SW480 (cell line): ENCODE measurements around the gene COL4A2.
A peak's percentile ranks its signal among the peaks of the same experiment; 100 is the strongest.
"Not testable (repeated sequence)": the region's sequence is repeated elsewhere in the genome, so short reads cannot be mapped to it uniquely, and the experiment has no call there.

ENCODE experiments used
- DNase-seq: peaks from one replicate; pipeline ENCODE4 v3.0.0-alpha.2; 2016; ENCODE audit warnings: low spot score

Gene COL4A2

GRCh38 chr13:110518571-110518970 lies 211.5 kb downstream of the COL4A2 start:
- DNase-seq = no peak

GRCh38 chr13:110519046-110519445 lies 212.0 kb downstream of the COL4A2 start:
- DNase-seq = no peak

GRCh38 chr13:110519506-110519905 lies 212.4 kb downstream of the COL4A2 start:
- no peak for DNase-seq

GRCh38 chr13:110520431-110521295 lies 213.6 kb downstream of the COL4A2 start:
- DNase-seq = no peak

- DNase-seq = no peak
Measured at GRCh38 chr13:110521296-110521680, 214.2 kb downstream of the COL4A2 start.

DNA sequence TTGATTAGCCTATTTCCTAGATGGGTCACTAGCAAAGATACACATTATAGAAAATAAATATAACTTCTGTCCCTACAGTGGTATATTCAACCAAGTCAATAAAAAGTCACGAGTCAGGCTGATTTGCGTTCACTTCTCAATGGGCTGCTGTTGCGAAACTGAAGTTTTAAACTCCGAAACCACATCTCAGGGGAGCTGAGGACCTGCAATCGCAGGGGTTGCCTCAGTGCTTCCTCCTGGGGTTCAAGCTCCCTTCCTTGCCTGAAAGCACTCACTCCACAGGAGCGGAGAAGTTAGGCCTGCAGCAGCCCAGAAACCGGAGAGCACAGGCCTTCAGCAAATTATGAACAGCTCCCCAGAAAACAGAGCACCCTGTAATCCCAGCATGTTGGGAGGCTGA lies 214.9 kb downstream of the COL4A2 start:
- DNase-seq = no peak

- DNase-seq = no peak
Measured at GRCh38 chr13:110522721-110523120, 215.6 kb downstream of the COL4A2 start.

- DNase-seq = no peak
Measured at GRCh38 chr13:110523180-110523579, 216.1 kb downstream of the COL4A2 start.

DNA sequence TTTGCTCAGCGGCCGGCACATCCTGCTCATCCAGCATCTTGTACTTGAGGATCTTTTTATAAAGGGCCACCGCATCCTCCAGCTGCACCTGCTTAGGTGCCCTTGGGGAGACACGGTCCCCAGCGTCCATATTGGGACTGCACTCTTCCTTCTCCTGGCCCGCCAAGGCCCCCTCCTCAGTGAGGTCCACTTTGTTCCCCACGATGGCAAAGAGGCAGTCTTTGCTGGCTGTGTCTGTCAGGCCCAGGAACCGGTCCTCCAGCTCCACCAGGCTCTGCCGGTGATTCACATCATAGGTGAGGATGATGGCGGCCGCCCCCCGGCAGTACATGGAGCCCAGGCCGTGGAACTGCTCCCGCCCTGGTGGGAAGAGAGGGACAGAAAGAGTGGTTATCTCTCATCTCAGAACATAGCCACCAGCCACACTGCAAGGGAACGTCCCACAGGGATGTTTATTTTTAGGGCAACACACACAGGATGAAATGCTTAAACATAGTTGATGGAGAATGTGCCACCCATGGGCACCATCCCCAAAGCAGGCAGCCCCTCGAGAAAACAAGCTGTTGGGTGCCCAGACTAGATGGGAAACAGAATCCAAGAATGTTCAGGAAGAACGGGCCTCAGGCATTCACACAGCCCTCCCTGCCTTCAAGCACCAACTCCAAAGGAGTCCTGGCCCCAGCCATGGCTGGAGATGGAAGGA lies 216.9 kb downstream of the COL4A2 start:
- no peak for DNase-seq

DNA sequence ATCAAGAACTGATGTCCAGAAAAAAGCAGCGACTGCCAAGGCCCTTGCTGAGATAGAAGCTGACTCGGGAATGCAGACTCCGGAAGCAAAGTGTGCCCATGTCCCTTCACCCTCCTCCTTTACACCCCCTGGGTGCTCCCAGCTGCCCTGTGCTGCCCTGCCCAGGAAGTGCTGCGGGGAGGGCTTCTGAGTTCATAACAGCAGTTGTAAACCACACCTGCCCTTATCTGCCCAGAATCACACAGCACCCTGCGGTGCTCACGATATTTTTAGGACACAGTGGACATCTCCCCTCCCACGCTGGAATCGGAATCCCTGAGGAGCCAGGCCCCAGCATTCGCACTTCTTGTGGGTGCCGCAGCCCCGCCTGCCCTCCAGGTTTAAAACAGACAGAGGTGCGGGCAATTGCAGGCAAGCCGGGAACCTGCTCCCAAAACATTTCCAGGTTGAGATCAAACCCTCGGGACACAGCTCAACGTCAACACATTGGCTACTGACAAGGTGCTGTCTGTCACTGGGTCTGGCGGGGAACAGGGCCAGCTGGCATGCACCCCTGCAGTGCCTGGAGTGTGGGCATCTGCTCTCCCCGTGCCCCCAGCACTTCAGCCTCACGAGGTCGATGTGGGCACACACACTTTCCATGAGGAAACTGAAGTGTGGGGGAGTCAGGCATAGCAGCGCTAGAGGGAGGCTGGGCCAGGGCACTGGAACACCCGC lies 217.6 kb downstream of the COL4A2 start:
- DNase-seq = peak; percentile 93

DNA sequence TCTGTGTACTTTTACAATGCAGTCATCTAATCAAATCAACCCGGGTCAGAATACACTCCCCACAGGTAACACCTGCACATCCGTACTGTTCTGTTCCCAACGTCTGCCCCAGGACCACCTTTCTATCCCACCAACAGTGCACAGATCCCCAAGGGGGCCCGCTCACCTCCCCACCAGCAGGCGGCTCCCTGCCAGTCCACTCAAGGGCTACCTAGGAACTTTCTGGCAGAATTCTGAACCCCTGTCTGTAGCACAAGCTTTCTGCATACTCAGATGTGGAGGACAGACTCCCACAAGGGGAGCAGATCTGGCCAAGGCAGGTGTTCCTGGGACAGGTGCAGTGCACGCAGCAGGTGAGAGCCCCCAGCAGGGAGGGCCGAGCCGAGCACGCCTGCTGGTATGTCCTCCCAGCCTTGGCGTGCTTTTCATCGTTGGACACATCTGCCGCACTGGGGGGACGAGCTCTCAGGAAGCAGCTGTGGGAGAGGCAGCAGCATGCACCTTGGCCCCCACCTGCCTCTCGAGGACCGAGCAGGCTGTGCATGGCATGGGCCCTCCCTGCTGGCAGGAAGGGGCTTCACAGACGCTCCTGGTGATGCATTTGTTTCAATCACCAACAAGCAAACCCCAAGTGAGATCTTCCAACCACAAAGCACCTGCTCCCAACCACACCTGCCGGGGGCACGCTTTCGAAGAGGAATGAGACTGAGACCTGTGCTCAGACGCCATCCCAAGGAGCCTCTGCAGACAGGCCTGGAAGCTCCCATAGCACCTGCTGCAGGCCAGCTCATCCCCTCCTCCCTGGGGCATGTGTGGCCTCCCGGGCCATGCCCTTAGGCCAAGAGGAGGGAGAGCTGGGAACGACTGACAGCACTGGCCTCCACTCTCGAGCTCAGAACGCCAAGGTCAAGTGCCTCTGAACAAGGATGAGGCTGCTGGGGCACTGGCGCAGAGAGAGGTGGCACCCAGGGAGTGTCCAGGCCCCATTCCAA lies 218.5 kb downstream of the COL4A2 start:
- peak; percentile 90 for DNase-seq

- DNase-seq = no peak
Measured at GRCh38 chr13:110528371-110528770, 221.3 kb downstream of the COL4A2 start.

GRCh38 chr13:110528911-110529310 lies 221.8 kb downstream of the COL4A2 start:
- no peak for DNase-seq

DNA sequence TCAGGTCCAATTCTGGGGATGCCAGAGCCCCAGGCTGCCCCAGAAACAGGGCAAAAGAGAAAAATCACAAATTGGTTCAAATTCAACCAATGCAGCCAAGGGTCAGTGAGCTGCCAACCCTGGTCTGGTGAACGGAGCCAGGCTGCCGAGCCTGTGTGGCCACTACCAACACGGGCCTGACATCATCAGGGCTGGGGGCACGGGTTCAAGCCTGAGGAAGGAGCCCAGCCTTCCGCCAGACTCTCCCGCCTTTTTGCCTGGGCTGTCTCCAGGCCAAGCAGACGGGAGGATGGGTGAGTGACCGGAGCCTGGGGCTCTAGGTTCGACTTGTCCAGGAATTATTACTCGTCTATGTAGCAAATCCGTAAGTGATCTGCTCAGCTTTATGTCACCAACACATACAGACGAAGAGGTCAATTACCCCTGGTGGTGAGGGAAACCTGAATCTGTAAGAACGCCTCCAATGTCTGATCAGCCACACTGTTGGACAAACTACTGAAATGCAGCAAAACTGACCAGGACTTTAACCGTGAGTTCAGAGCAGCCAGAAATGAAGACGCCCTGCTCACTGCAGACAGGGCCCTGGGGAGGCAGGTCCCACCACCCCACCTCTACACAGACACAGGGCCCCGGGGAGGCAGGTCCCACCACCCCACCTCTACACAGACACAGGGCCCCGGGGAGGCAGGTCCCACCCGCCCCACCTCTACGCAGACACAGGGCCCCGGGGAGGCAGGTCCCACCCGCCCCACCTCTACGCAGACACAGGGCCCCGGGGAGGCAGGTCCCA lies 222.6 kb downstream of the COL4A2 start:
- DNase-seq = no peak

DNA sequence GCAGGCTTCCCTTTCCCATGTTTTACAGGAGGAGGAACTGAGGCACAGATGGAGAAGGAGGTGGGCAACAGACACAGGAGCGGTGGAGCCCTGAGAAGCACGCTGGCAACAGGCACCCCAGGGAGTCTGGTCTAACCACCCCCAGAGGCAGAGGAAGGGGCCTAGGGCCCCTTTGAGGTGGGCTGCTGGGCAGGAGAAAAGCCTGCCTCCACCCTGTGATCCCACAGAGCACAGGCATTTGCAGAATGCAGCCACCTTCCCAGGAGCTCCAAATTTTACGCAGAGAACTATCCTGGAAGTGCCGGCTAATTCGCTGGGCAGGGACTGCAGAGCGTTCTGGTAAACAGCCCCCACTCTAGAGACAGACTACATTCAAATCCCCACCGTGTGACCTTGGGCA lies 224.0 kb downstream of the COL4A2 start:
- DNase-seq = no peak

GRCh38 chr13:110531671-110532083 lies 224.6 kb downstream of the COL4A2 start:
- no peak for DNase-seq

GRCh38 chr13:110532258-110532657 lies 225.2 kb downstream of the COL4A2 start:
- not testable (repeated sequence) for DNase-seq

GRCh38 chr13:110533771-110534670 lies 226.9 kb downstream of the COL4A2 start:
- DNase-seq = no peak

DNA sequence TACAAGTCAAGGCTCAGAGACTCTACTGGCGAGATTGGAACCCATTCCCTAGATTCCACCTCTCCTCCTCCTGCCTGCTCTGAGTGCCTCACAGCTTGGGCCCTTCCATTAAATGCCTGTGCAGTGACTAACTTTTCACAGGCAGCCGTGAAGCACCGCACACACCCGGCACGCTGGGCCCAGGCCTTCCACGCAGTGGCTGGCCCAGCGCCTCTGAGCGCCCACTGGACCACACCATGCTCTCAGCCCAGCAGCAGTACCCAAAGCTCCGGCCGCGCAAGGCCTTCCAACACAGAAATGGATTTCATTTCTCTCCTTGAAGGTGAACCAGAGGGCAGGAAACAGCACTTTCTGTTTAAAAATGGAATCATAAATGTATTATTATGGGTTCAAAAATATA lies 228.4 kb downstream of the COL4A2 start:
- no peak for DNase-seq
